Measurements from ENCODE around the gene NASP. TPM values are rescaled to one million over a fixed set of nuclear protein-coding genes. Genes with fewer than 3 reads are reported as not detected.

The NASP gene
- total and polyA plus RNA-seq, 2 of the 13 experiments (the other 11 are each of a cell fraction or from before 2014, with no cell fraction given), result 132 to 256 TPM

DNA sequence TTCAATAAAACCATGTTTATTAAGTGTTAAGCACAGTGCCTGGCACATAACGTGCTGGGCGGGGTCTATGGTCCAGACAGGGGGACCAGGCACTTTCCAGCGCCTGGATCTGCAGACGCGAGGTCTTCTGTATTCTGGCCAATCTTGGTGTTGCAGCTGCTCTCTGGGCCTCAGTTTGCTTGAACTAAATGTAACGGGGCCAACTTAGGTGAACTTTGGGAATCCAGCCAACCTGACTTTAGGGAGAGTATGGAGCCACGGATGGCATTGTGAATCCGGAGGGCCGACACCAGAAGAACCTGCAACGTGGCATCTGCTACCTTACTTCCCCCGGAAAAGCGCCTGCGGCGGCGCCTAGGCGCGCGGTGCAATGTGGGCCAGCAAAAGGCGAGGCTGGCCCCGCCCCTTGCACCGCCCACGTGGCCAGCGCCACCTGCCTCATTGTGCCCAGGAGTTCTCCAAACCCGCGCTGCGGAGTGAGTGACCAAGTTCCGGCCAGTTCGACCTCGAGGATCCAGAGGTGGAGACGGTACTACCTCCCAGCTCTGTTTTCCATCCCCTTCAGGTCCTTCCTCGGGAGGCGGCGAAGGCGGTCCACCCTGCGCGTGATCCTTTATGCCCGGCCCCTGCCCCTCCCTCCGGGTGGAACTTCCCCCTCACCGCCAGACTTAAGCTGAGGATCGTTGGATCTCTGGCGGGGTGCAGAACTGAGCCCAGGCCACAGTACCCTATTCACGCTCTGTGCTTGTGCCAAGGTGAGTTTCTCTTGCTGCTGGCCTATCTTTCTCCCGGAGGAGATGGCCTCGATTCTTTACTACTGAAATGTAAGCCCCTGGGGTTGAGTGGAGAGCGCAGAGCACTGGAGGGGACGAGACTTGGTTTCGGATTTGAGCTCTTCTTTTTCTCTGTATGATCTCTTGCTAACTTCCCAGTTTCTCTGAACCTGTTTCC lies 33.2 kb upstream of the NASP start, which contains the start of gene AKR1A1 (continued):
- TF ChIP-seq, protein P1, sequence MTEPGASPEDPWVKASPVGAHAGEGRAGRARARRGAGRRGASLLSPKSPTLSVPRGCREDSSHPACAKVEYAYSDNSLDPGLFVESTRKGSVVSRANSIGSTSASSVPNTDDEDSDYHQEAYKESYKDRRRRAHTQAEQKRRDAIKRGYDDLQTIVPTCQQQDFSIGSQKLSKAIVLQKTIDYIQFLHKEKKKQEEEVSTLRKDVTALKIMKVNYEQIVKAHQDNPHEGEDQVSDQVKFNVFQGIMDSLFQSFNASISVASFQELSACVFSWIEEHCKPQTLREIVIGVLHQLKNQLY (CRISPR knock-in tag; IDR thresholded peaks at IDR 0.05), result no peak; the same call in none of the 2 replicates
- peak; percentile 94; the same call in 1 of the 2 replicates for TF ChIP-seq ZNF724P (CRISPR knock-in tag; IDR thresholded peaks at IDR 0.05; ENCODE audit: borderline replicate concordance)
- peak; percentile 93 to 97 for TF ChIP-seq POLR2A (IDR thresholded peaks at IDR 0.05; ENCODE audit: insufficient read depth in 1 of 2, low read depth in 2 of 2, low read length in 2 of 2)
- TF ChIP-seq, protein P2, sequence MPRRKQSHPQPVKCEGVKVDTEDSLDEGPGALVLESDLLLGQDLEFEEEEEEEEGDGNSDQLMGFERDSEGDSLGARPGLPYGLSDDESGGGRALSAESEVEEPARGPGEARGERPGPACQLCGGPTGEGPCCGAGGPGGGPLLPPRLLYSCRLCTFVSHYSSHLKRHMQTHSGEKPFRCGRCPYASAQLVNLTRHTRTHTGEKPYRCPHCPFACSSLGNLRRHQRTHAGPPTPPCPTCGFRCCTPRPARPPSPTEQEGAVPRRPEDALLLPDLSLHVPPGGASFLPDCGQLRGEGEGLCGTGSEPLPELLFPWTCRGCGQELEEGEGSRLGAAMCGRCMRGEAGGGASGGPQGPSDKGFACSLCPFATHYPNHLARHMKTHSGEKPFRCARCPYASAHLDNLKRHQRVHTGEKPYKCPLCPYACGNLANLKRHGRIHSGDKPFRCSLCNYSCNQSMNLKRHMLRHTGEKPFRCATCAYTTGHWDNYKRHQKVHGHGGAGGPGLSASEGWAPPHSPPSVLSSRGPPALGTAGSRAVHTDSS (CRISPR knock-in tag; conservative IDR thresholded peaks at IDR 0.05), result 0 out of 2 replicates have a peak, but pooled peaks have one; percentile 61
- TF ChIP-seq, protein P3, sequence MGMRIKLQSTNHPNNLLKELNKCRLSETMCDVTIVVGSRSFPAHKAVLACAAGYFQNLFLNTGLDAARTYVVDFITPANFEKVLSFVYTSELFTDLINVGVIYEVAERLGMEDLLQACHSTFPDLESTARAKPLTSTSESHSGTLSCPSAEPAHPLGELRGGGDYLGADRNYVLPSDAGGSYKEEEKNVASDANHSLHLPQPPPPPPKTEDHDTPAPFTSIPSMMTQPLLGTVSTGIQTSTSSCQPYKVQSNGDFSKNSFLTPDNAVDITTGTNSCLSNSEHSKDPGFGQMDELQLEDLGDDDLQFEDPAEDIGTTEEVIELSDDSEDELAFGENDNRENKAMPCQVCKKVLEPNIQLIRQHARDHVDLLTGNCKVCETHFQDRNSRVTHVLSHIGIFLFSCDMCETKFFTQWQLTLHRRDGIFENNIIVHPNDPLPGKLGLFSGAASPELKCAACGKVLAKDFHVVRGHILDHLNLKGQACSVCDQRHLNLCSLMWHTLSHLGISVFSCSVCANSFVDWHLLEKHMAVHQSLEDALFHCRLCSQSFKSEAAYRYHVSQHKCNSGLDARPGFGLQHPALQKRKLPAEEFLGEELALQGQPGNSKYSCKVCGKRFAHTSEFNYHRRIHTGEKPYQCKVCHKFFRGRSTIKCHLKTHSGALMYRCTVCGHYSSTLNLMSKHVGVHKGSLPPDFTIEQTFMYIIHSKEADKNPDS (CRISPR knock-in tag; IDR thresholded peaks at IDR 0.05), result peak; percentile 52; the same call in 1 of the 2 replicates
- TF ChIP-seq RAD21 (CRISPR knock-in tag; IDR thresholded peaks at IDR 0.05), result peak; percentile 54
- TF ChIP-seq SP140L (CRISPR knock-in tag; IDR thresholded peaks at IDR 0.05; ENCODE audit: borderline replicate concordance), result no peak
- no peak for TF ChIP-seq HOXA7 (CRISPR knock-in tag; IDR thresholded peaks at IDR 0.05)
- TF ChIP-seq ZNF563 (CRISPR knock-in tag; IDR thresholded peaks at IDR 0.05), result peak; percentile 68; the same call in 1 of the 2 replicates
- TF ChIP-seq ZNF773 (CRISPR knock-in tag; IDR thresholded peaks at IDR 0.05; ENCODE audit: borderline replicate concordance), result peak; percentile 68; the same call in 1 of the 2 replicates
- TF ChIP-seq ZBTB38 (CRISPR knock-in tag; IDR thresholded peaks at IDR 0.05), result peak; percentile 84
- TF ChIP-seq EEA1 (CRISPR knock-in tag; IDR thresholded peaks at IDR 0.05; ENCODE audit: borderline replicate concordance), result 0 out of 2 replicates have a peak, but pooled peaks have one; percentile 66
- peak; percentile 59; the same call in 1 of the 2 replicates for TF ChIP-seq ZNF264 (CRISPR knock-in tag; IDR thresholded peaks at IDR 0.05)
- no peak for TF ChIP-seq RBM22 (optimal IDR thresholded peaks at IDR 0.05; ENCODE audit: low read length)
- TF ChIP-seq HMGA1 (CRISPR knock-in tag; conservative IDR thresholded peaks at IDR 0.05), result no peak
- TF ChIP-seq GABPA (IDR thresholded peaks at IDR 0.05; ENCODE audit: low read depth, low read length), result peak; percentile 68
- peak; percentile 91 for TF ChIP-seq GABPA (CRISPR knock-in tag; IDR thresholded peaks at IDR 0.05; ENCODE audit: low read depth)
- TF ChIP-seq SAFB2 (CRISPR knock-in tag; IDR thresholded peaks at IDR 0.05; ENCODE audit: borderline replicate concordance, low read depth), result peak; percentile 79; the same call in 1 of the 2 replicates
- TF ChIP-seq MIXL1 (CRISPR knock-in tag; IDR thresholded peaks at IDR 0.05), result peak; percentile 65
- TF ChIP-seq, protein P4, sequence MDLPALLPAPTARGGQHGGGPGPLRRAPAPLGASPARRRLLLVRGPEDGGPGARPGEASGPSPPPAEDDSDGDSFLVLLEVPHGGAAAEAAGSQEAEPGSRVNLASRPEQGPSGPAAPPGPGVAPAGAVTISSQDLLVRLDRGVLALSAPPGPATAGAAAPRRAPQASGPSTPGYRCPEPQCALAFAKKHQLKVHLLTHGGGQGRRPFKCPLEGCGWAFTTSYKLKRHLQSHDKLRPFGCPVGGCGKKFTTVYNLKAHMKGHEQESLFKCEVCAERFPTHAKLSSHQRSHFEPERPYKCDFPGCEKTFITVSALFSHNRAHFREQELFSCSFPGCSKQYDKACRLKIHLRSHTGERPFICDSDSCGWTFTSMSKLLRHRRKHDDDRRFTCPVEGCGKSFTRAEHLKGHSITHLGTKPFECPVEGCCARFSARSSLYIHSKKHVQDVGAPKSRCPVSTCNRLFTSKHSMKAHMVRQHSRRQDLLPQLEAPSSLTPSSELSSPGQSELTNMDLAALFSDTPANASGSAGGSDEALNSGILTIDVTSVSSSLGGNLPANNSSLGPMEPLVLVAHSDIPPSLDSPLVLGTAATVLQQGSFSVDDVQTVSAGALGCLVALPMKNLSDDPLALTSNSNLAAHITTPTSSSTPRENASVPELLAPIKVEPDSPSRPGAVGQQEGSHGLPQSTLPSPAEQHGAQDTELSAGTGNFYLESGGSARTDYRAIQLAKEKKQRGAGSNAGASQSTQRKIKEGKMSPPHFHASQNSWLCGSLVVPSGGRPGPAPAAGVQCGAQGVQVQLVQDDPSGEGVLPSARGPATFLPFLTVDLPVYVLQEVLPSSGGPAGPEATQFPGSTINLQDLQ (CRISPR knock-in tag; IDR thresholded peaks at IDR 0.05), result peak; percentile 90
- no peak for TF ChIP-seq PAWR (CRISPR knock-in tag; IDR thresholded peaks at IDR 0.05; ENCODE audit: borderline replicate concordance)
- TF ChIP-seq HDAC6 (IDR thresholded peaks at IDR 0.05; ENCODE audit: low read depth, low read length), result no peak
- peak; percentile 92 for TF ChIP-seq SNAPC2 (CRISPR knock-in tag; IDR thresholded peaks at IDR 0.05)

All from HepG2 (cell line).